ENCODE measurements around the gene WHRN. TPM values are rescaled to one million over a fixed set of nuclear protein-coding genes. Genes with fewer than 3 reads are reported as not detected.

Gene WHRN
- total and polyA plus RNA-seq, 2 of the 13 experiments (the other 11 are each of a cell fraction or from before 2014, with no cell fraction given) = 2.3 to 5.3 TPM

DNA sequence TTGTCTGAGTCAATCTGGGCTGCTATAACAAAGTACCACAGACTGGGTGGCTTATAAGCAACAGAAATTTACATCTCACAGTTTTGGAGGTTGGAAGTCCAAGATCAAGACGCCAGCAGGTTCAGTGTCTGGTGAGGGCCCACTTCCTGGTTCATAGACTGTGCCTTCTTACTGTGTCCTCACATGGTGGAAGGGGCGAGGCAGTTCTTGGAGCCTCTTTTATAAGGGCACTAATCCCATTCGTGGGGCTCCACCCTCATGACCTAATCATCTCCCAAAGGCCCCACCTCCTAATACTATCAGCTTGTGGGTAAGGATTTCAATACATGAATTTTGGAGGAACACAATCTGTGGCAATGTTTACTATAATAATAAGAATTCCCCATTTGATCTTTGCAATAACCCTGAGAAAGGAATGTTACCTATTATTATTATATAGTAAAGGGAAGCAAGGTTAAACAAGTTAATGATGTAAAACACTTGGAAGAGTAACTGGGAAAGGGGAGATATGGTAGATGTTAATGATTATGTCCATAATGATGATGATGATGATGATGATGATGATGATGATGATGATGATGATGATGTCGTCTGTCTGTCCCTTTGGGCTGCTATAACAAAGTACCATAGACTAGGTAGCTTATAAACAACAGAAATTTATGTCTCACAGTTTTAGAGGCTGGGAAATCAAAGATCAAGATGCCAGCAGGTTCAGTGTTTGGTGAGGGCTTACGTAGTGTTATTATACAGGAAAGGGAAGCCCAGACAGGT, 40.8 kb downstream of the WHRN start:
- intact Hi-C loops (cut with micrococcal nuclease; ENCODE audit: unreplicated experiment) (no loop called here), in situ Hi-C loops (cut with HindIII; ENCODE audit: extremely low pct_ligation_motif_present, low pct_unique_long_range_greater_than_20kb) (no loop called here)
- no peaks in the 10 kb centered on the region for H3K36me3 ChIP-seq (replicated peaks in 1 of 2; ENCODE audit: control insufficient read depth in 1 of 2, insufficient read depth in 2 of 2, low read length in 2 of 2)
- TF ChIP-seq ATF7 (IDR thresholded peaks at IDR 0.05) = peak; percentile 66
- TF ChIP-seq ATF7 (CRISPR knock-in tag; IDR thresholded peaks at IDR 0.05) = no peak
- peak; percentile 87 for TF ChIP-seq CREB1 (IDR thresholded peaks at IDR 0.05)
- no peak for TF ChIP-seq CREB1 (CRISPR knock-in tag; IDR thresholded peaks at IDR 0.05)
- TF ChIP-seq, protein P1, sequence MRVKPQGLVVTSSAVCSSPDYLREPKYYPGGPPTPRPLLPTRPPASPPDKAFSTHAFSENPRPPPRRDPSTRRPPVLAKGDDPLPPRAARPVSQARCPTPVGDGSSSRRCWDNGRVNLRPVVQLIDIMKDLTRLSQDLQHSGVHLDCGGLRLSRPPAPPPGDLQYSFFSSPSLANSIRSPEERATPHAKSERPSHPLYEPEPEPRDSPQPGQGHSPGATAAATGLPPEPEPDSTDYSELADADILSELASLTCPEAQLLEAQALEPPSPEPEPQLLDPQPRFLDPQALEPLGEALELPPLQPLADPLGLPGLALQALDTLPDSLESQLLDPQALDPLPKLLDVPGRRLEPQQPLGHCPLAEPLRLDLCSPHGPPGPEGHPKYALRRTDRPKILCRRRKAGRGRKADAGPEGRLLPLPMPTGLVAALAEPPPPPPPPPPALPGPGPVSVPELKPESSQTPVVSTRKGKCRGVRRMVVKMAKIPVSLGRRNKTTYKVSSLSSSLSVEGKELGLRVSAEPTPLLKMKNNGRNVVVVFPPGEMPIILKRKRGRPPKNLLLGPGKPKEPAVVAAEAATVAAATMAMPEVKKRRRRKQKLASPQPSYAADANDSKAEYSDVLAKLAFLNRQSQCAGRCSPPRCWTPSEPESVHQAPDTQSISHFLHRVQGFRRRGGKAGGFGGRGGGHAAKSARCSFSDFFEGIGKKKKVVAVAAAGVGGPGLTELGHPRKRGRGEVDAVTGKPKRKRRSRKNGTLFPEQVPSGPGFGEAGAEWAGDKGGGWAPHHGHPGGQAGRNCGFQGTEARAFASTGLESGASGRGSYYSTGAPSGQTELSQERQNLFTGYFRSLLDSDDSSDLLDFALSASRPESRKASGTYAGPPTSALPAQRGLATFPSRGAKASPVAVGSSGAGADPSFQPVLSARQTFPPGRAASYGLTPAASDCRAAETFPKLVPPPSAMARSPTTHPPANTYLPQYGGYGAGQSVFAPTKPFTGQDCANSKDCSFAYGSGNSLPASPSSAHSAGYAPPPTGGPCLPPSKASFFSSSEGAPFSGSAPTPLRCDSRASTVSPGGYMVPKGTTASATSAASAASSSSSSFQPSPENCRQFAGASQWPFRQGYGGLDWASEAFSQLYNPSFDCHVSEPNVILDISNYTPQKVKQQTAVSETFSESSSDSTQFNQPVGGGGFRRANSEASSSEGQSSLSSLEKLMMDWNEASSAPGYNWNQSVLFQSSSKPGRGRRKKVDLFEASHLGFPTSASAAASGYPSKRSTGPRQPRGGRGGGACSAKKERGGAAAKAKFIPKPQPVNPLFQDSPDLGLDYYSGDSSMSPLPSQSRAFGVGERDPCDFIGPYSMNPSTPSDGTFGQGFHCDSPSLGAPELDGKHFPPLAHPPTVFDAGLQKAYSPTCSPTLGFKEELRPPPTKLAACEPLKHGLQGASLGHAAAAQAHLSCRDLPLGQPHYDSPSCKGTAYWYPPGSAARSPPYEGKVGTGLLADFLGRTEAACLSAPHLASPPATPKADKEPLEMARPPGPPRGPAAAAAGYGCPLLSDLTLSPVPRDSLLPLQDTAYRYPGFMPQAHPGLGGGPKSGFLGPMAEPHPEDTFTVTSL (CRISPR knock-in tag; IDR thresholded peaks at IDR 0.05; ENCODE audit: borderline replicate concordance) = no peak
- 82% methylated on average over 5 of the region's 5 CpGs for WGBS (ENCODE audit: low lambda C conversion rate)
- DNase-seq (ENCODE audit: low spot score) (no peak), FAIRE-seq (no peak), ATAC-seq (no peak)
- ChIA-PET CTCF (ENCODE audit: low intra/inter-chr PET ratio, low total read pairs) (no interaction called here), POLR2A (no interaction called here)
- H3K79me2 ChIP-seq (ENCODE audit: insufficient read depth, low read length) = no peaks in the 10 kb centered on the region
- H3K9me3 ChIP-seq (ENCODE audit: low read length) = no peaks in the 10 kb centered on the region
- no peak overlapping the region for H2AFZ ChIP-seq (ENCODE audit: low read length)
- H3K4me3 ChIP-seq (replicated peaks in 1 of 3; ENCODE audit: insufficient read depth in 1 of 3, low read depth in 2 of 3, low read length in 3 of 3) = no peak overlapping the region
- H3K27me3 ChIP-seq (ENCODE audit: control insufficient read depth in 1 of 2, insufficient read depth in 2 of 2, low read length in 2 of 2) = no peaks in the 10 kb centered on the region
- H3K4me1 ChIP-seq (ENCODE audit: insufficient read depth, low read length) = peaks cover 7% of the 10 kb centered on the region; the same call in 1 of the 2 replicates
- no peak overlapping the region for H3K27ac ChIP-seq (ENCODE audit: extremely low read length, insufficient read depth, low read length)
- no peak overlapping the region for H3K9ac ChIP-seq (ENCODE audit: insufficient read depth, low read depth, low read length)
- H3K4me2 ChIP-seq (ENCODE audit: low read depth, low read length) = no peak overlapping the region
- H4K20me1 ChIP-seq (ENCODE audit: insufficient read depth, low read length) = no peaks in the 10 kb centered on the region
- no TSS peak for BruUV-seq (replicated peaks)

All from HepG2 (cell line).